ENCODE data around the gene KCNC4. TPM values are rescaled to one million over a fixed set of nuclear protein-coding genes. Genes with fewer than 3 reads are reported as not detected.

Gene KCNC4
- total and polyA plus RNA-seq, 2 of the 13 experiments (the other 11 are each of a cell fraction or from before 2014, with no cell fraction given) = 0.24 to 0.66 TPM

- H2AFZ ChIP-seq (ENCODE audit: low read length) = no peak overlapping the region
- H3K27me3 ChIP-seq (ENCODE audit: control insufficient read depth in 1 of 2, insufficient read depth in 2 of 2, low read length in 2 of 2) = peaks cover 1 to 68% of the 10 kb centered on the region in 2 experiments
- H3K4me2 ChIP-seq (ENCODE audit: low read depth, low read length) = no peak overlapping the region
- BruUV-seq (replicated peaks) = no TSS peak
- FAIRE-seq (no peak), ATAC-seq (no peak), DNase-seq (ENCODE audit: low spot score) (no peak)
- no peak overlapping the region for H3K27ac ChIP-seq (ENCODE audit: extremely low read length, insufficient read depth, low read length)
- CTCF ChIA-PET (ENCODE audit: low intra/inter-chr PET ratio, low total read pairs) = no interaction called here
- no peaks in the 10 kb centered on the region for H3K4me1 ChIP-seq (ENCODE audit: insufficient read depth, low read length)
- H3K79me2 ChIP-seq (ENCODE audit: insufficient read depth, low read length) = no peaks in the 10 kb centered on the region
- no peaks in the 10 kb centered on the region for H3K36me3 ChIP-seq (replicated peaks in 1 of 2; ENCODE audit: control insufficient read depth in 1 of 2, insufficient read depth in 2 of 2, low read length in 2 of 2)
- no peak overlapping the region for H3K4me3 ChIP-seq (replicated peaks in 1 of 3; ENCODE audit: insufficient read depth in 1 of 3, low read depth in 2 of 3, low read length in 3 of 3)
- intact Hi-C loops (cut with micrococcal nuclease; ENCODE audit: unreplicated experiment) = no loop called here
- 0% methylated on average over 2 of the region's 10 CpGs for WGBS (ENCODE audit: low lambda C conversion rate)
- H3K9me3 ChIP-seq (ENCODE audit: low read length) = no peaks in the 10 kb centered on the region
- no peaks in the 10 kb centered on the region for H4K20me1 ChIP-seq (ENCODE audit: insufficient read depth, low read length)
- POLR2A ChIA-PET = no interaction called here
- no peak overlapping the region for H3K9ac ChIP-seq (ENCODE audit: insufficient read depth, low read depth, low read length)
- in situ Hi-C loops (cut with HindIII; ENCODE audit: extremely low pct_ligation_motif_present, low pct_unique_long_range_greater_than_20kb) = no loop called here
- TF ChIP-seq ZBTB21 (CRISPR knock-in tag; IDR thresholded peaks at IDR 0.05) (no peak), PAXIP1 (CRISPR knock-in tag; conservative IDR thresholded peaks at IDR 0.05) (no peak), SNAPC2 (CRISPR knock-in tag; IDR thresholded peaks at IDR 0.05) (no peak), AGO2 (optimal IDR thresholded peaks at IDR 0.05; ENCODE audit: low read depth, low read length) (no peak), ZBTB37 (CRISPR knock-in tag; IDR thresholded peaks at IDR 0.05) (no peak), EED (CRISPR knock-in tag; IDR thresholded peaks at IDR 0.05) (no peak), IKZF4 (CRISPR knock-in tag; IDR thresholded peaks at IDR 0.05; ENCODE audit: borderline replicate concordance, low read depth, not compliant biosample characterization) (no peak), TFDP2 (CRISPR knock-in tag; IDR thresholded peaks at IDR 0.05) (no peak), MAF1 (CRISPR knock-in tag; IDR thresholded peaks at IDR 0.05; ENCODE audit: borderline replicate concordance) (no peak), SNAPC5 (CRISPR knock-in tag; IDR thresholded peaks at IDR 0.05; ENCODE audit: borderline replicate concordance) (no peak), ZNF18 (CRISPR knock-in tag; IDR thresholded peaks at IDR 0.05; ENCODE audit: insufficient replicate concordance) (no peak)
These were observed 24.9 kb upstream of the KCNC4 start for GRCh38 chr1:110185181-110185580.
